Stimulated activated memory B cell treated with anti-CD40 and anti-IgM and Interleukin-4, amounts not matched to agents 10 μg/mL and 1 μg/mL and 100 μg/mL, for 72 hours (primary cell): ENCODE data around the gene CEP164.

Experiments used
- ATAC-seq: fragments of 150-1000 bp; cut with Tn5 transposase; 2 replicates; pipeline ENCODE4 v1.10.0; 2021
- H3K27ac Mint-ChIP-seq: one replicate; pipeline ENCODE4 v1.8.0; 2022; ENCODE audit warnings: mild to moderate bottlenecking, mixed read lengths
- H3K27me3 Mint-ChIP-seq: one replicate; pipeline ENCODE4 v1.8.0; 2022; ENCODE audit warnings: mixed read lengths
- H3K36me3 Mint-ChIP-seq: one replicate; pipeline ENCODE4 v1.8.0; 2022; ENCODE audit warnings: mixed read lengths
- H3K4me1 Mint-ChIP-seq: one replicate; pipeline ENCODE4 v1.8.0; 2022; ENCODE audit warnings: mixed read lengths
- H3K4me3 Mint-ChIP-seq: one replicate; pipeline ENCODE4 v1.8.0; 2022; ENCODE audit warnings: mild to moderate bottlenecking, moderate library complexity, mixed read lengths
- H3K9me3 Mint-ChIP-seq: one replicate; pipeline ENCODE4 v1.8.0; 2022; ENCODE audit warnings: mixed read lengths

The CEP164 gene

DNA sequence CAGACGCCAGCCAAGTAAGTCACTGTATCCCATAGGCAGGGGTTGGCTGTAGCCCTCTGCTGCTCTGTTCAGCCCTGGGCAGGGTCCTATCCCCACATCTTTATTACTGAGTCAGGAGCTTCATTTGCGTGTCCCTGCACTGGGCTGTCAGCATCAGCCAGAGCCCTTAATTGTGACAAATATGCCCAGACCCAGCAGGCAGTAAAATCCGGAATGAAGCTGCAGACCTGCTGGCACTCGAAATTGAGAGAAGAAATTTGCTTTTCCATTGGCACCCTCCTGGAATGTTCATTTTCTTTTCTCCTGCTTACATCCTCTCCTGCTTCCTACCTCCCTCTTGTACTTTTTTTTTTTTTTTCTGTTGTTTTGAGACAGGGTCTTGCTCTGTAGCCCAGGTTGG is 43.8 kb downstream of the CEP164 start:
- Mint-ChIP-seq H3K36me3 (peaks cover 81% of the 10 kb centered on the region), H3K27ac (no peak overlapping the region), H3K4me3 (no peak overlapping the region), H3K4me1 (no peaks in the 10 kb centered on the region), H3K9me3 (no peaks in the 10 kb centered on the region), H3K27me3 (no peaks in the 10 kb centered on the region)
- no peak for ATAC-seq

DNA sequence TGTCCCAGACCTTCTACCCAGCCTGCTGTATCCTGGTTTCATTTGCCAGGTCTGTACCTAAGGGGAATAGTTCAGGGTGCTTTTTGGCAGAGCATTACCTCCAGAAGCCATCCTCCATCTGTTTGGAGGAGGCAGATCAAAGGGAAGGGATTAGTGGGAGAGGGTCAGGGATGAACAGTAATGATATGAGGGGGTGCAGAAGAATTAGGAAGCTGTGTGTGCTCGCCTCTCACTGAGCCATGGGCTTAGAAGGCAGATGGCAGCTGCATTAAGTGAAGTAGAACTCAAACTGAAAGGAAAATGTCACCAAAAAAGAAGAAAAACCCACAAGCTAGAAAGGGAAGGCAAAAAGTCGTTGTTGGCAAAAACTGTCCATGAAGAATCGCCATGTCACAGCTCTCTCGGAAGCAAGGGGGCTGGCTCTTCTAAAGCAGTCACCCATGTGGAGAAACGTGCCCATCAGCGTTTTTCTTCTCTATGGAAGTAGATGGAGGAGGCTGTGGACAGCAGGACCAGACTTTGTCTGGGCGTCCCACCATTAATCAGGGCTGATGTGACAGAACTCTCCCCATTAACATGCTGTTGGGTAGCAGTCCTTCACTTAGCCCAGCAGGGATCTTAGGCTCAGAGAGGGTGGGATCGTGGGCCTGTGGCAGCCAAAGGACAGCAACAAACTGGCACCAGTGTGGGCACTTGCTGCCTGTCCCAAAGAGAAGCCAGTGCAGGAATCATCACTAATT is 46.8 kb downstream of the CEP164 start:
- Mint-ChIP-seq H3K4me1 (no peaks in the 10 kb centered on the region), H3K36me3 (peaks cover 93% of the 10 kb centered on the region), H3K27me3 (no peaks in the 10 kb centered on the region), H3K27ac (no peak overlapping the region), H3K4me3 (no peak overlapping the region), H3K9me3 (no peaks in the 10 kb centered on the region)
- no peak for ATAC-seq

DNA sequence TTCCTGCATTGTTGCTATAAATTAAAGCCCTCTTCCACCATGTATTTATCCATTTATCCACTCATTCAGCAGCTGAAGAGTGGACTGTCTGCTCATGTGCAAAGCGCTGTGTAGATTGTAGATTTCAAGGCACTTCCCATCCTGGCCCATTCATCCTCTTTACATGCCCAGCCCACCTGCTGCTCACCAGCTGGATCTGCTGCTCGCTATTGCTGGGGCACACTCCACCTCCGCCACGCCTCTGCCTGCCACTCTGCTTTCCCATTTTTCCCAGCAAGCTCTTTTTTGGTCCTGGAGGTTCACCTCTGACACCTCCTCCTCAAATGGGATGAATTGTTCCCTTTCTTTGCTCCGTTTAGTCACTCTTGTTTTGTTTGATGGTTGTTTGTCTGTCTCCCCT is 48.3 kb downstream of the CEP164 start:
- H3K27ac Mint-ChIP-seq: no peak overlapping the region
- ATAC-seq: no peak
- peaks cover 97% of the 10 kb centered on the region for H3K36me3 Mint-ChIP-seq

DNA sequence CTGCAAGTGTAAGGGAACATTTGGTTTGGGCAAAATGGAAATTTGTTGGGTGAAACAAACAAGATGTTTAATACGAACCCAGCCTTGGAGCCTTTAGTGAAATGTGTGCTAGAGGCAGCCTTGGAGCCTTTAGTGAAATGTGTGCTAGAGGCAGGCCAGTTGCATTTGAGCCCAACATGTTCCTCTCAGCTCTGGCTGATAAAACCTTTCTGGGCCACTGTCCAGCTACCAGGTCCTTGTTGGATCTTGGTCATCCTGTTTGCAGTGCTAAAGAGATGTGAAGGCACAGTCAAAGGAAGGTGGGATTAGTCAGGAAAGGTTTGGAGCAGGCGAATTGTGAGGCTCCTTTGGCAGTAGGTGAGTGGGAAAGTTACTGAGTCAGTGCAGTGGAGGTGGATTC is 48.9 kb downstream of the CEP164 start:
- H3K4me3 Mint-ChIP-seq: no peak overlapping the region
- no peak overlapping the region for H3K27ac Mint-ChIP-seq
- H3K36me3 Mint-ChIP-seq: peaks cover 97% of the 10 kb centered on the region

More for the DNA sequence above, 48.3 kb downstream of the CEP164 start:
- H3K4me1 Mint-ChIP-seq: no peaks in the 10 kb centered on the region
- H3K9me3 Mint-ChIP-seq: no peaks in the 10 kb centered on the region
- H3K4me3 Mint-ChIP-seq: no peak overlapping the region
- no peaks in the 10 kb centered on the region for H3K27me3 Mint-ChIP-seq

DNA sequence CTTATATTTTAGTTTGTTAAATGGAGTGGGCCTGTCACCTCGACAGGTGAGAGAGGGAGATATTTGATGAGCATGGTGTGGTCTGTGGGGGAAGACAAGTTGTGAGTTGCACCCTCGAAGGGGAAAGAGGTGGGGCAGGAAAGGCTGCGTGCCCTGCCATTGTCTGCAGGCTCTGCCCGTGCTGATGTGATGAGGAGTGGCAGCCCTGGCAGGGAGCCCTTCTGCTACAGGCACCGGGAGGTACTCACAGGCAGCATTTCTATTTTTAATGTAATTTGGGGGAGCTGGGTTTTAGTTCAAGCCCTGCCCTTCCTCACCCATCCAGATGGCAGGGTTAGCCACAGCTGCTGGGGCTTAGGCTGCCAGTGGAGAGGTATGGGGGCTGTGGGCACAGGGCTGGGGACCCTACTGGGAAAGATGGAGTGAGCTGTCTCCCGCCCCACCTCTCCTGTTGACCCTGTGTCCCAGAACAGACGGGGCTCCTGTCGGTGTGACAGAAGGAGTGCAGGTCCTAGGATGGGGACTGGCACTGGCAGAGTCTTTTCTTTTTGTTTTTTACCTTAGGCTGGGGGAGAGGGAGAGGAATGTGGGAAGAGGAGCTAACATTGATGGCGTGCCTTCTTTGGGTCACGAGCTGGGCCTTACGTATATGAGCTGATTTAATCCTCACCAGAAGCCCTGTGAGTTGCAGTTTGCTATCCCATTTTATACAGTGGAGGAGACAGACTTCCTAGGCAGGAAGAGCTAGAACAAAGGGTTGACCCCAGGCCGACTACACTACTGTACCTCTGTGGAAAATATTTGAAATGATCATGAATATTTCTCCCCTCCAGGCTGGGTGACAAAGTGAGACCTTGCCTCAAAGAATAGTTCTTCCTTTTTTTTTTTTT is 51.6 kb downstream of the CEP164 start:
- Mint-ChIP-seq H3K4me3 (no peak overlapping the region), H3K9me3 (no peaks in the 10 kb centered on the region), H3K27me3 (no peaks in the 10 kb centered on the region), H3K27ac (peak overlapping the region; percentile 26), H3K4me1 (no peaks in the 10 kb centered on the region), H3K36me3 (peaks cover 91% of the 10 kb centered on the region)
- ATAC-seq: no peak

More for the DNA sequence above, 48.9 kb downstream of the CEP164 start:
- H3K9me3 Mint-ChIP-seq: no peaks in the 10 kb centered on the region
- no peaks in the 10 kb centered on the region for H3K27me3 Mint-ChIP-seq
- no peaks in the 10 kb centered on the region for H3K4me1 Mint-ChIP-seq
- ATAC-seq: no peak

- H3K4me3 Mint-ChIP-seq: no peak overlapping the region
- H3K4me1 Mint-ChIP-seq: no peaks in the 10 kb centered on the region
- H3K9me3 Mint-ChIP-seq: no peaks in the 10 kb centered on the region
- no peak for ATAC-seq
- no peaks in the 10 kb centered on the region for H3K27me3 Mint-ChIP-seq
- H3K27ac Mint-ChIP-seq: no peak overlapping the region
- peaks cover 89% of the 10 kb centered on the region for H3K36me3 Mint-ChIP-seq
Observed at GRCh38 chr11:117380676-117381075, 53.0 kb downstream of the CEP164 start.

DNA sequence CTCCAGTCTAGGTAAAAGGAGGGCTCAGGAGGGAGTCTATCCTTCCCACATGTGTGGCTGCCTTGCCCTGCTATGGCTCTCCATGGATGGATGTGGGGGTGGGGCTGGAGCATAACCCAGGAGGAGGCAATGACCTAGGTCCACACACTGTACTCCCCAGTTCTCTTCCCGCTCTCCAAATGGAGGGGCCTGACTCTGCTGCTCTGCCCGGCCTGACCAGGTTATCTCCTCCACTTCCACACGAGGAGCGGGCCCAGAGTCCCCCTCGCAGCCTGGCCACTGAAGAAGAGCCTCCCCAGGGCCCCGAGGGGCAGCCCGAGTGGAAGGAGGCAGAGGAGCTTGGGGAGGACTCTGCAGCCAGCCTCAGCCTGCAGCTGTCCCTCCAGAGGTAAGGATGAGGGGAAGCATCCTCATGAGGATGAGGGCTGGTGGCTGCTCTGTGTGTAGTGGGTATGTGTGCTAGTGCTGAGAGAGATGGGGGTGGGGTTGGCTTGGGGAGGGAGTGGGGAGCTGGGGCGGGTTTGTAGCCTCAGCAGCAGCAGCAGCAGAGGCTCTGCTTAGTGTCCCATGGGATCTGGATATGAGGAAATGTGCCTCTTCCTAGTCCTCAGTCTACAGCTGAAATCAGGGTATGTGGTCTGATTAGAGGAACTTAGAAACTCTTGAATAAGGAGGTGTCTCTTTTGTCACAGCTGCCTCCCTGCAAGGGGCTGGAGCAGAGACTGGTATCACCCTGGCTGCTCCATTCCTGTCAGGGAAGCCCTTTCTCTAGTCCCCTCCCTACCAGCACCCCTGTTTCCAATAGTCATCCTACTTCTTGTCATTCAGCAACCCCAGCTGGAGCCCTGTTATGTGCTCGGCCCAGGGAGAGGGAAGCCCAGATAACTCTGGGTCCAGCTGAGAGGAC is 54.1 kb downstream of the CEP164 start:
- no peak overlapping the region for H3K27ac Mint-ChIP-seq
- H3K9me3 Mint-ChIP-seq: no peaks in the 10 kb centered on the region
- H3K36me3 Mint-ChIP-seq: peaks cover 88% of the 10 kb centered on the region
- no peaks in the 10 kb centered on the region for H3K4me1 Mint-ChIP-seq
- no peak overlapping the region for H3K4me3 Mint-ChIP-seq
- no peaks in the 10 kb centered on the region for H3K27me3 Mint-ChIP-seq
- no peak for ATAC-seq

GRCh38 chr11:117382746-117383145 is 55.1 kb downstream of the CEP164 start:
- Mint-ChIP-seq H3K9me3 (no peaks in the 10 kb centered on the region), H3K4me1 (no peaks in the 10 kb centered on the region), H3K4me3 (no peak overlapping the region), H3K27me3 (no peaks in the 10 kb centered on the region), H3K27ac (no peak overlapping the region), H3K36me3 (peaks cover 84% of the 10 kb centered on the region)
- no peak for ATAC-seq

GRCh38 chr11:117384045-117384444 is 56.4 kb downstream of the CEP164 start:
- ATAC-seq: no peak
- Mint-ChIP-seq H3K36me3 (peaks cover 81% of the 10 kb centered on the region), H3K9me3 (no peaks in the 10 kb centered on the region), H3K27me3 (no peaks in the 10 kb centered on the region), H3K27ac (no peak overlapping the region), H3K4me1 (no peaks in the 10 kb centered on the region), H3K4me3 (no peak overlapping the region)

DNA sequence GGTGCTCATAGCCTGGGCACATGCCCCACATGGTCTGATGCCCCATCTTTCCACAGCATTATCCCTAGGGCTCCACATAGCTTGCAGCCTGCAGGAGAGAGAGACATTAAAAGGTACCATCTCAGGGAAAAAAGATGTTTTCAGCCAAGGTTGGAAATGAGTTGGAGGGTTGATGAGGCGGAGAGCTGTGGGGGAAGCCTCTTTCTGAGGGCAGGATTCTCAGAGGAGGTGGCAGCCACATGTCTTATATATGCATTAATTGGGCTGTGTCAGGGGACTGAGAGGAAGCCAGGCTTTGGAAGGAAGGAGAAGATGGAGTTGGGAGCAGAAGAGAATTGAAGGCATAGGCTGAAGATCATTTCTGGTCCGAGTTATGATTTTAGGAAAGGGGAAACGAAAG is 57.8 kb downstream of the CEP164 start:
- Mint-ChIP-seq H3K27me3 (no peaks in the 10 kb centered on the region), H3K4me1 (no peaks in the 10 kb centered on the region), H3K9me3 (no peaks in the 10 kb centered on the region), H3K27ac (no peak overlapping the region), H3K36me3 (peaks cover 77% of the 10 kb centered on the region), H3K4me3 (no peak overlapping the region)
- no peak for ATAC-seq

DNA sequence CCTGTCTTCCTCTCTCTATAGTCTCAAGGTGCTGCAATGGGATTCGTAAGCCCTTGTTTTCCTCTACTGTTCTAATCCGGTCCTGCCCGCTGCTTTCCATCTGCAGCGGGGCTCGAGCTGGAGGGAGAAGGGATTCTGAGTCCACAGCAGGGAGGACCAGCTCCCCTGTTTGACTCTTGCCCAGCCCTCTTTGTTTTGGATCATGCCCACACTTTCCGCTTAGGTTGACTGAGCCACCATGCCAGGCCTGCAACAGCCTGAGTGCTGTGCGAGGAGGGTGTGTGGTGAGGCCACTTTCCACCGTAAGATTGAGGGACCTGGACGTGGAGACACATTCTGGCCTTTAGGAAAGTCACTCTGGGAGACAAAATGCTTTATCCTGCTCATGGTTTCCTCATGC is 58.3 kb downstream of the CEP164 start:
- Mint-ChIP-seq H3K4me3 (no peak overlapping the region), H3K36me3 (peaks cover 77% of the 10 kb centered on the region), H3K27me3 (no peaks in the 10 kb centered on the region), H3K9me3 (no peaks in the 10 kb centered on the region), H3K4me1 (no peaks in the 10 kb centered on the region), H3K27ac (no peak overlapping the region)
- ATAC-seq: no peak

GRCh38 chr11:117387992-117388755 is 60.5 kb downstream of the CEP164 start:
- Mint-ChIP-seq H3K27ac (no peak overlapping the region), H3K27me3 (no peaks in the 10 kb centered on the region), H3K4me3 (no peak overlapping the region), H3K36me3 (peaks cover 75% of the 10 kb centered on the region), H3K9me3 (no peaks in the 10 kb centered on the region), H3K4me1 (no peaks in the 10 kb centered on the region)
- no peak for ATAC-seq

DNA sequence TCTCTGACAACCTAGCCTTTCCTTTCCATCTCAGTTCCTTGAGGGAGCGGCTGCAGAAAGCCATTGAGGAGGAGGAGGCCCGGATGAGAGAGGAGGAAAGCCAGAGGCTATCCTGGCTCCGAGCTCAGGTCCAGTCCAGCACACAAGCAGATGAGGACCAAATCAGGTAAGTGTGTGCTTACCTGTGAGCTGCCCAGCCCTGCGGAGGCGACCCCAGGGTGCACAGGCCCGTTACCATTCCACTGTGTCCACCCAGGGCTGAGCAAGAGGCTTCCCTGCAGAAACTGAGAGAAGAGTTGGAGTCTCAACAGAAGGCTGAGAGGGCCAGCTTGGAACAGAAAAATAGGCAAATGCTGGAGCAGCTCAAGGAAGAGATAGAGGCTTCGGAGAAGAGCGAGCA is 63.1 kb downstream of the CEP164 start:
- Mint-ChIP-seq H3K36me3 (peaks cover 82% of the 10 kb centered on the region), H3K4me1 (no peaks in the 10 kb centered on the region), H3K9me3 (no peaks in the 10 kb centered on the region), H3K4me3 (no peak overlapping the region), H3K27me3 (no peaks in the 10 kb centered on the region), H3K27ac (no peak overlapping the region)
- no peak for ATAC-seq

- H3K9me3 Mint-ChIP-seq: no peaks in the 10 kb centered on the region
- no peaks in the 10 kb centered on the region for H3K4me1 Mint-ChIP-seq
- H3K4me3 Mint-ChIP-seq: no peak overlapping the region
- ATAC-seq: no peak
- peaks cover 82% of the 10 kb centered on the region for H3K36me3 Mint-ChIP-seq
- no peak overlapping the region for H3K27ac Mint-ChIP-seq
- H3K27me3 Mint-ChIP-seq: no peaks in the 10 kb centered on the region
Observed at GRCh38 chr11:117391181-117391580, 63.5 kb downstream of the CEP164 start.
